Gastroesophageal sphincter (tissue), 4 donors: ENCODE measurements around the gene AP4E1. TPM values are rescaled to one million over a fixed set of nuclear protein-coding genes. Genes with fewer than 3 reads are reported as not detected.

Source experiments
- ATAC-seq: fragments of 150-250 bp; one replicate; pipeline ENCODE4 v1.9.1; 2016; ENCODE audit warnings: mild to moderate bottlenecking, moderate library complexity
- H3K27ac ChIP-seq, 4 donors: fragments of 200-600 bp; sonication (generic) in 3 of 4; 1 replicate in 3 of 4; 2 replicates in 1 of 4; pipeline ENCODE4 v1.5.1; 2016 to 2019
- H3K27me3 ChIP-seq: fragments of 200-600 bp; sonication (generic); one replicate; pipeline ENCODE4 v1.5.1; 2019
- H3K36me3 ChIP-seq, 2 donors: fragments of 200-600 bp; sonication (generic); one replicate each; pipeline ENCODE4 v1.5.1; 2019; ENCODE audit warnings: control low read depth in 1 of 2
- H3K4me1 ChIP-seq, 3 donors: fragments of 200-600 bp; sonication (generic); 1 replicate in 2 of 3; 2 replicates in 1 of 3; pipeline ENCODE4 v1.5.1; 2016 to 2019; ENCODE audit warnings: control low read depth in 2 of 3
- H3K4me3 ChIP-seq, 2 donors: fragments of 200-600 bp; sonication (generic); one replicate each; pipeline ENCODE4 v1.5.1; 2019; ENCODE audit warnings: mild to moderate bottlenecking in 1 of 2, moderate library complexity in 1 of 2
- H3K9me3 ChIP-seq, 3 donors: fragments of 200-600 bp; sonication (generic); one replicate each; pipeline ENCODE4 v1.5.1; 2017 to 2019; ENCODE audit warnings: control low read depth in 2 of 3
- EP300 ChIP-seq: sonication (generic); formaldehyde crosslinking; IDR thresholded peaks from one replicate; pipeline ENCODE4 v1.6.1; 2017; ENCODE audit warnings: antibody characterized with exemption, mild to moderate bottlenecking
- POLR2A ChIP-seq, 2 donors: fragments of 450-650 bp; IDR thresholded peaks; one replicate each; pipeline ENCODE4 v1.6.1; 2017; ENCODE audit warnings: antibody characterized with exemption in 2 of 2, mild to moderate bottlenecking in 2 of 2, moderate library complexity in 1 of 2
- POLR2AphosphoS5 ChIP-seq: sonication (generic); formaldehyde crosslinking; IDR thresholded peaks from one replicate; pipeline ENCODE4 v1.6.1; 2017; ENCODE audit warnings: antibody characterized with exemption
- WGBS, 2 donors: methylation state at CpG; one replicate each; pipeline ENCODE4 v1.1.5; 2018; ENCODE audit warnings: low coverage in 1 of 2; 5-methylcytosine and 5-hydroxymethylcytosine counted together
- total RNA-seq, 4 donors: library from RNA; depleted of rRNA; stranded (reverse); fragments of >200 nt; gene quantifications; one replicate each; pipeline ENCODE4 v1.1.0, GENCODE V29; 2016
- TF ChIP-seq, protein P1 (sequence below), 4 experiments: fragments of 200-600 bp in 2 of 4; fragments of 450-650 bp in 2 of 4; sonication (generic) in 1 of 4; IDR thresholded peaks; one replicate each; pipeline ENCODE4 v1.5.1; 2017 to 2019; ENCODE audit warnings: antibody characterized with exemption in 4 of 4, mild to moderate bottlenecking in 2 of 4, moderate library complexity in 2 of 4

The AP4E1 gene
- total RNA-seq, 4 donors from 2014 or later: 10.6 to 18.5 (median 14.0) TPM

GRCh38 chr15:50930792-50931191 lies 22.3 kb downstream of the AP4E1 start:
- peaks cover 0 to 74% of the 10 kb centered on the region in 2 donors for H3K36me3 ChIP-seq
- WGBS, 2 donors: 88 to 100% methylated on average over 1 of the region's 1 CpG
- no peaks in the 10 kb centered on the region for H3K9me3 ChIP-seq
- no peak for ATAC-seq
- H3K4me1 ChIP-seq: no peaks in the 10 kb centered on the region
- no peaks in the 10 kb centered on the region for H3K27me3 ChIP-seq
- TF ChIP-seq POLR2AphosphoS5 (no peak), EP300 (no peak), POLR2A (IDR thresholded peaks at IDR 0.05) (no peak)
- TF ChIP-seq, protein P1, sequence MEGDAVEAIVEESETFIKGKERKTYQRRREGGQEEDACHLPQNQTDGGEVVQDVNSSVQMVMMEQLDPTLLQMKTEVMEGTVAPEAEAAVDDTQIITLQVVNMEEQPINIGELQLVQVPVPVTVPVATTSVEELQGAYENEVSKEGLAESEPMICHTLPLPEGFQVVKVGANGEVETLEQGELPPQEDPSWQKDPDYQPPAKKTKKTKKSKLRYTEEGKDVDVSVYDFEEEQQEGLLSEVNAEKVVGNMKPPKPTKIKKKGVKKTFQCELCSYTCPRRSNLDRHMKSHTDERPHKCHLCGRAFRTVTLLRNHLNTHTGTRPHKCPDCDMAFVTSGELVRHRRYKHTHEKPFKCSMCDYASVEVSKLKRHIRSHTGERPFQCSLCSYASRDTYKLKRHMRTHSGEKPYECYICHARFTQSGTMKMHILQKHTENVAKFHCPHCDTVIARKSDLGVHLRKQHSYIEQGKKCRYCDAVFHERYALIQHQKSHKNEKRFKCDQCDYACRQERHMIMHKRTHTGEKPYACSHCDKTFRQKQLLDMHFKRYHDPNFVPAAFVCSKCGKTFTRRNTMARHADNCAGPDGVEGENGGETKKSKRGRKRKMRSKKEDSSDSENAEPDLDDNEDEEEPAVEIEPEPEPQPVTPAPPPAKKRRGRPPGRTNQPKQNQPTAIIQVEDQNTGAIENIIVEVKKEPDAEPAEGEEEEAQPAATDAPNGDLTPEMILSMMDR (IDR thresholded peaks at IDR 0.05): no peak
- no peak overlapping the region for H3K27ac ChIP-seq
- no peak overlapping the region for H3K4me3 ChIP-seq

DNA sequence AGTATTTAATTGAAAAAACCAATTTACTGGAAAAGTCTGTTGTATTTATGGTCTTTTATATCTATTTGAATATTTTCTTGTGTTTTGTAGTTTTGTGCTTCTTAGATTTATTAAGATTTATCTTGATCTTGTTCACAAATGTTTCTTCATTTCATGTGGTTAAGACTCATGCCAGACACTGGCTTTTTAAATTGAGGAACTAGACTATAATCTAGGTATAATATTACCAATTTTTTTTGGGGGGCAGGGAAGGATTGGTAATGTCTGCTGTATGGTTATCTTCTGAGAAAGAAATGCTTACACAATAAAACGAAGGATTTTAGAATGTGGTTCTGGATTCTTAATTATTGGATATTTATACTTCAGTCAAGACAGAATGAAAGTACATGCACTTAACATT lies 24.9 kb downstream of the AP4E1 start:
- Histone ChIP-seq H3K36me3 (peaks cover 0 to 60% of the 10 kb centered on the region in 2 donors), H3K4me1 (no peaks in the 10 kb centered on the region)
- 92 to 100% methylated on average over 1 of the region's 1 CpG for WGBS, 2 donors

GRCh38 chr15:50938525-50938924 lies 30.0 kb downstream of the AP4E1 start:
- Histone ChIP-seq H3K4me1 (no peaks in the 10 kb centered on the region), H3K27me3 (no peaks in the 10 kb centered on the region), H3K9me3 (no peaks in the 10 kb centered on the region), H3K36me3 (peaks cover 0 to 36% of the 10 kb centered on the region in 2 donors), H3K4me3 (no peak overlapping the region), H3K27ac (no peak overlapping the region)
- no peak for ATAC-seq
- 95 to 100% methylated on average over 1 to 4 of the region's 4 CpGs for WGBS, 2 donors
- TF ChIP-seq, protein P1 (IDR thresholded peaks at IDR 0.05): no peak
- TF ChIP-seq POLR2AphosphoS5 (no peak), POLR2A (IDR thresholded peaks at IDR 0.05) (no peak), EP300 (no peak)

More for the DNA sequence above, 24.9 kb downstream of the AP4E1 start:
- Histone ChIP-seq H3K9me3 (no peaks in the 10 kb centered on the region), H3K27me3 (no peaks in the 10 kb centered on the region), H3K4me3 (no peak overlapping the region), H3K27ac (no peak overlapping the region)
- no peak for ATAC-seq
- TF ChIP-seq POLR2A (IDR thresholded peaks at IDR 0.05): no peak
- TF ChIP-seq EP300: no peak

DNA sequence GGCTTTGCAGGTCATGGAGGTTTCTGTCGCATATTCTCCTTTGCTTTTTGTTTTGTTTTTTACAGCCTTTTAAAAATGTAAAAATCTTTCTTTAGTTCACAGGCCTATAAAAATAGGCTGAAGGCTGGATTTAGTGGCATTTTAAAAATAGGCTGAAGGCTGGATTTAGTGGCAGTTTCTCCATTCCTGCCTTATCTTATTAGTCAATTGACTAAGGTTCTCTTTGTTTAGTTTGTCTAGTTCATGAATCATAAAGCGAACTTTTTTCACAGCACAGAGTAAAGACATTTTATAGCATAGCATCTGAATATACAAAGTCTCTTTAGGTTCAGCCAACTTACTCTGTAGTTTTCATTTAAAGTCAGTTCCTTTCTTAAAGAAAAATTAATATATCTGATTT lies 31.4 kb downstream of the AP4E1 start:
- H3K36me3 ChIP-seq: peaks cover 0 to 41% of the 10 kb centered on the region in 2 donors
- H3K4me1 ChIP-seq: no peaks in the 10 kb centered on the region
- ATAC-seq: no peak
- no peaks in the 10 kb centered on the region for H3K9me3 ChIP-seq
- WGBS, 2 donors: 51 to 100% methylated on average over 2 of the region's 2 CpGs
- no peaks in the 10 kb centered on the region for H3K27me3 ChIP-seq
- H3K27ac ChIP-seq: no peak overlapping the region
- H3K4me3 ChIP-seq: no peak overlapping the region
- TF ChIP-seq POLR2A (IDR thresholded peaks at IDR 0.05) (no peak), EP300 (no peak), POLR2AphosphoS5 (no peak)
- TF ChIP-seq, protein P1 (IDR thresholded peaks at IDR 0.05): no peak

GRCh38 chr15:50940506-50940905 lies 32.0 kb downstream of the AP4E1 start:
- Histone ChIP-seq H3K27ac (no peak overlapping the region), H3K4me1 (no peaks in the 10 kb centered on the region), H3K9me3 (no peaks in the 10 kb centered on the region), H3K27me3 (no peaks in the 10 kb centered on the region), H3K4me3 (no peak overlapping the region), H3K36me3 (peaks cover 0 to 42% of the 10 kb centered on the region in 2 donors)
- no peak for ATAC-seq
- no peak for TF ChIP-seq POLR2A (IDR thresholded peaks at IDR 0.05)
- TF ChIP-seq, protein P1 (IDR thresholded peaks at IDR 0.05): no peak
- TF ChIP-seq POLR2AphosphoS5: no peak
- no peak for TF ChIP-seq EP300
- WGBS, 2 donors: 86 to 93% methylated on average over 2 of the region's 2 CpGs
